ENCODE measurements around the gene CBR4. TPM values are rescaled to one million over a fixed set of nuclear protein-coding genes. Genes with fewer than 3 reads are reported as not detected.

The CBR4 gene
- total RNA-seq, 1 experiment from 2014 or later = 48.1 TPM

GRCh38 chr4:168978001-168978700, 31.9 kb downstream of the CBR4 start:
- peaks cover 32% of the 10 kb centered on the region for H3K36me3 Mint-ChIP-seq
- no peak for ATAC-seq
- peaks cover 44% of the 10 kb centered on the region for H3K9me3 Mint-ChIP-seq
- peaks cover 4% of the 10 kb centered on the region; the same call in 1 of the 2 replicates for H3K4me1 Mint-ChIP-seq
- H3K27ac Mint-ChIP-seq = no peak overlapping the region
- no peak for DNase-seq (ENCODE audit: low spot score)
- H3K27me3 Mint-ChIP-seq (ENCODE audit: low read depth) = no peaks in the 10 kb centered on the region
- ChIA-PET CTCF (no interaction called here), POLR2A (no interaction called here)
- no peak overlapping the region for H3K4me3 Mint-ChIP-seq
- TF ChIP-seq ZNF121 (CRISPR knock-in tag; IDR thresholded peaks at IDR 0.05) (no peak), GABPB1 (CRISPR knock-in tag; IDR thresholded peaks at IDR 0.05) (no peak), NFYB (CRISPR knock-in tag; conservative IDR thresholded peaks at IDR 0.05; ENCODE audit: low read depth) (no peak), TP53 (CRISPR knock-in tag; IDR thresholded peaks at IDR 0.05) (no peak), NR3C1 (CRISPR knock-in tag; conservative IDR thresholded peaks at IDR 0.05; ENCODE audit: low read depth) (no peak), AFF4 (CRISPR knock-in tag; IDR thresholded peaks at IDR 0.05; ENCODE audit: borderline replicate concordance) (no peak), FOXP1 (CRISPR knock-in tag; IDR thresholded peaks at IDR 0.05; ENCODE audit: borderline replicate concordance) (no peak), NR2C2 (CRISPR knock-in tag; IDR thresholded peaks at IDR 0.05) (no peak), CDX4 (CRISPR knock-in tag; IDR thresholded peaks at IDR 0.05; ENCODE audit: borderline replicate concordance) (no peak), IRF1 (CRISPR knock-in tag; IDR thresholded peaks at IDR 0.05) (no peak), NFE2L1 (CRISPR knock-in tag; IDR thresholded peaks at IDR 0.05) (no peak), ZNF423 (CRISPR knock-in tag; IDR thresholded peaks at IDR 0.05) (no peak), TCF7 (CRISPR knock-in tag; IDR thresholded peaks at IDR 0.05; ENCODE audit: low read depth) (no peak), SMAD4 (CRISPR knock-in tag; IDR thresholded peaks at IDR 0.05) (no peak)
- TF ChIP-seq, protein P1, sequence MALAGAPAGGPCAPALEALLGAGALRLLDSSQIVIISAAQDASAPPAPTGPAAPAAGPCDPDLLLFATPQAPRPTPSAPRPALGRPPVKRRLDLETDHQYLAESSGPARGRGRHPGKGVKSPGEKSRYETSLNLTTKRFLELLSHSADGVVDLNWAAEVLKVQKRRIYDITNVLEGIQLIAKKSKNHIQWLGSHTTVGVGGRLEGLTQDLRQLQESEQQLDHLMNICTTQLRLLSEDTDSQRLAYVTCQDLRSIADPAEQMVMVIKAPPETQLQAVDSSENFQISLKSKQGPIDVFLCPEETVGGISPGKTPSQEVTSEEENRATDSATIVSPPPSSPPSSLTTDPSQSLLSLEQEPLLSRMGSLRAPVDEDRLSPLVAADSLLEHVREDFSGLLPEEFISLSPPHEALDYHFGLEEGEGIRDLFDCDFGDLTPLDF (CRISPR knock-in tag; IDR thresholded peaks at IDR 0.05) = no peak
- TF ChIP-seq, protein P2, sequence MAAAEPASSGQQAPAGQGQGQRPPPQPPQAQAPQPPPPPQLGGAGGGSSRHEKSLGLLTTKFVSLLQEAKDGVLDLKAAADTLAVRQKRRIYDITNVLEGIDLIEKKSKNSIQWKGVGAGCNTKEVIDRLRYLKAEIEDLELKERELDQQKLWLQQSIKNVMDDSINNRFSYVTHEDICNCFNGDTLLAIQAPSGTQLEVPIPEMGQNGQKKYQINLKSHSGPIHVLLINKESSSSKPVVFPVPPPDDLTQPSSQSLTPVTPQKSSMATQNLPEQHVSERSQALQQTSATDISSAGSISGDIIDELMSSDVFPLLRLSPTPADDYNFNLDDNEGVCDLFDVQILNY (CRISPR knock-in tag; IDR thresholded peaks at IDR 0.05) = no peak

GRCh38 chr4:168972596-168972995, 37.5 kb downstream of the CBR4 start:
- Mint-ChIP-seq H3K4me3 (no peak overlapping the region), H3K9me3 (peaks cover 41% of the 10 kb centered on the region)
- POLR2A ChIA-PET = no interaction called here
- TF ChIP-seq ZNF232 (CRISPR knock-in tag; IDR thresholded peaks at IDR 0.05) = no peak
- no peak for TF ChIP-seq SOX15 (CRISPR knock-in tag; IDR thresholded peaks at IDR 0.05)
- no peak for TF ChIP-seq CREM (CRISPR knock-in tag; IDR thresholded peaks at IDR 0.05)
- TF ChIP-seq TEAD4 (CRISPR knock-in tag; IDR thresholded peaks at IDR 0.05) = no peak
- no peak for TF ChIP-seq CDX4 (CRISPR knock-in tag; IDR thresholded peaks at IDR 0.05; ENCODE audit: borderline replicate concordance)
- no peak for TF ChIP-seq MAX (CRISPR knock-in tag; IDR thresholded peaks at IDR 0.05)
- TF ChIP-seq, protein P2 (CRISPR knock-in tag; IDR thresholded peaks at IDR 0.05) = no peak
- TF ChIP-seq ZNF416 (CRISPR knock-in tag; IDR thresholded peaks at IDR 0.05) = no peak
- no peak for TF ChIP-seq ZNF317 (CRISPR knock-in tag; IDR thresholded peaks at IDR 0.05; ENCODE audit: borderline replicate concordance, low read depth)

More at GRCh38 chr4:168972596-168972995, 37.5 kb downstream of the CBR4 start:
- Mint-ChIP-seq H3K4me1 (no peaks in the 10 kb centered on the region), H3K27me3 (ENCODE audit: low read depth) (no peaks in the 10 kb centered on the region; the same call in 1 of the 2 replicates), H3K27ac (no peak overlapping the region), H3K36me3 (peaks cover 19% of the 10 kb centered on the region)
- CTCF ChIA-PET = no interaction called here
- DNase-seq (ENCODE audit: low spot score) (no peak), ATAC-seq (no peak)

All from WTC11 (cell line).